Astrocyte of the spinal cord (primary cell): ENCODE data around the gene GNAI2.

Experiments used
- DNase-seq: peaks from one replicate; pipeline ENCODE4 v3.0.0; 2011; ENCODE audit warnings: low read depth, low spot score
- H3K4me3 ChIP-seq: 2 replicates; pipeline ENCODE4 v1.5.1; 2011; ENCODE audit warnings: low read depth, mild to moderate bottlenecking, low read length, moderate library complexity
- CTCF ChIP-seq: IDR thresholded peaks from 2 replicates; pipeline ENCODE4 v1.5.1; 2012; ENCODE audit warnings: low read depth, mild to moderate bottlenecking, low read length, inconsistent platforms
- in situ Hi-C: cut with HindIII; loops from 2 replicates; pipeline ENCODE4 v1.10.0; 2017; ENCODE audit warnings: low sequenced_read_pairs

Gene GNAI2

GRCh38 chr3:50236484-50237132, 604 bp downstream of the GNAI2 start:
- DNase-seq = no peak
- H3K4me3 ChIP-seq = peak overlapping the region; percentile 95
- in situ Hi-C loops = no loop called here
- TF ChIP-seq CTCF = no peak

GRCh38 chr3:50237133-50237651, 1.2 kb downstream of the GNAI2 start:
- no peak for DNase-seq
- H3K4me3 ChIP-seq = peak overlapping the region; percentile 95
- no peak for TF ChIP-seq CTCF
- in situ Hi-C loops = no loop called here

GRCh38 chr3:50237754-50238548, 1.9 kb downstream of the GNAI2 start:
- no peak for TF ChIP-seq CTCF
- in situ Hi-C loops = no loop called here
- peak; percentile 81 for DNase-seq
- H3K4me3 ChIP-seq = peak overlapping the region; percentile 95

- peak; percentile 6 for TF ChIP-seq CTCF
- DNase-seq = no peak
- H3K4me3 ChIP-seq = peak overlapping the region; percentile 95
- in situ Hi-C loops = no loop called here
Measured at GRCh38 chr3:50238549-50239026, 2.6 kb downstream of the GNAI2 start.

- in situ Hi-C loops = no loop called here
- no peak for DNase-seq
- no peak for TF ChIP-seq CTCF
- H3K4me3 ChIP-seq = no peak overlapping the region
Measured at GRCh38 chr3:50239649-50240048, 3.6 kb downstream of the GNAI2 start.

GRCh38 chr3:50241163-50241562, 5.2 kb downstream of the GNAI2 start:
- no peak overlapping the region for H3K4me3 ChIP-seq
- in situ Hi-C loops = no loop called here
- TF ChIP-seq CTCF = no peak
- no peak for DNase-seq
